ENCODE measurements around the gene CCND1. TPM values are rescaled to one million over a fixed set of nuclear protein-coding genes. Genes with fewer than 3 reads are reported as not detected.
"Not testable (repeated sequence)": the region's sequence is repeated elsewhere in the genome, so short reads cannot be mapped to it uniquely, and the experiment has no call there.

The CCND1 gene
- polyA plus RNA-seq, 1 experiment = 249 TPM

GRCh38 chr11:69685348-69685747 lies 44.4 kb downstream of the CCND1 start:
- H3K4me3 ChIP-seq (ENCODE audit: low read depth, low read length) = no peak overlapping the region
- ChIA-PET POLR2A (no interaction called here), CTCF (interaction anchor here (0.6 to 1.2 kb wide), 7 partner anchors 113 to 442 kb away, joined by 3 to 11 read pairs (median 5); no protein-coding TSS in a partner anchor)
- H3K27me3 ChIP-seq (ENCODE audit: control insufficient read depth, insufficient read depth, low read length) = peaks cover 5% of the 10 kb centered on the region
- no peak for TF ChIP-seq CTCF (IDR thresholded peaks at IDR 0.05; ENCODE audit: low read depth, low read length)
- H3K9me3 ChIP-seq (ENCODE audit: control insufficient read depth, insufficient read depth, low read length) = peaks cover 3% of the 10 kb centered on the region; the same call in 1 of the 2 replicates
- H3K27ac ChIP-seq (ENCODE audit: low read depth, low read length) = no peak overlapping the region
- no peak for DNase-seq (ENCODE audit: low read depth, low spot score)

- Histone ChIP-seq H3K4me3 (ENCODE audit: low read depth, low read length) (no peak overlapping the region), H3K27me3 (ENCODE audit: control insufficient read depth, insufficient read depth, low read length) (peaks cover 5% of the 10 kb centered on the region), H3K9me3 (ENCODE audit: control insufficient read depth, insufficient read depth, low read length) (peaks cover 3% of the 10 kb centered on the region; the same call in 1 of the 2 replicates), H3K27ac (ENCODE audit: low read depth, low read length) (no peak overlapping the region)
- no peak for TF ChIP-seq CTCF (IDR thresholded peaks at IDR 0.05; ENCODE audit: low read depth, low read length)
- ChIA-PET CTCF (interaction anchor here (0.5 to 1.2 kb wide), 7 partner anchors 156 to 514 kb away, joined by 3 to 10 read pairs (median 4); no protein-coding TSS in a partner anchor), POLR2A (no interaction called here)
- no peak for DNase-seq (ENCODE audit: low read depth, low spot score)
These were observed 45.5 kb downstream of the CCND1 start for GRCh38 chr11:69686452-69686851.

GRCh38 chr11:69686856-69687255 lies 45.9 kb downstream of the CCND1 start:
- no peak overlapping the region for H3K27ac ChIP-seq (ENCODE audit: low read depth, low read length)
- ChIA-PET CTCF (interaction anchor here (0.5 kb wide), 1 partner anchor 499 kb away, joined by 3 read pairs; no protein-coding TSS in a partner anchor), POLR2A (no interaction called here)
- DNase-seq (ENCODE audit: low read depth, low spot score) = no peak
- H3K4me3 ChIP-seq (ENCODE audit: low read depth, low read length) = no peak overlapping the region
- no peak for TF ChIP-seq CTCF (IDR thresholded peaks at IDR 0.05; ENCODE audit: low read depth, low read length)
- H3K27me3 ChIP-seq (ENCODE audit: control insufficient read depth, insufficient read depth, low read length) = peaks cover 5% of the 10 kb centered on the region
- peaks cover 3% of the 10 kb centered on the region; the same call in 1 of the 2 replicates for H3K9me3 ChIP-seq (ENCODE audit: control insufficient read depth, insufficient read depth, low read length)

- CTCF ChIA-PET = not testable (repeated sequence)
These were observed 47.2 kb downstream of the CCND1 start for GRCh38 chr11:69687969-69688771.

GRCh38 chr11:69689484-69690319 lies 48.7 kb downstream of the CCND1 start:
- CTCF ChIA-PET = no interaction called here
- DNase-seq (ENCODE audit: low read depth, low spot score) = no peak
- H3K4me3 ChIP-seq (ENCODE audit: low read depth, low read length) = no peak overlapping the region
- no peaks in the 10 kb centered on the region for H3K9me3 ChIP-seq (ENCODE audit: control insufficient read depth, insufficient read depth, low read length)
- peaks cover 24% of the 10 kb centered on the region for H3K27me3 ChIP-seq (ENCODE audit: control insufficient read depth, insufficient read depth, low read length)
- H3K27ac ChIP-seq (ENCODE audit: low read depth, low read length) = no peak overlapping the region
- POLR2A ChIA-PET = no interaction called here
- TF ChIP-seq CTCF (IDR thresholded peaks at IDR 0.05; ENCODE audit: low read depth, low read length) = no peak

More at GRCh38 chr11:69687969-69688771, 47.2 kb downstream of the CCND1 start:
- POLR2A ChIA-PET; DNase-seq (ENCODE audit: low read depth, low spot score); H3K27ac ChIP-seq (ENCODE audit: low read depth, low read length); H3K4me3 ChIP-seq (ENCODE audit: low read depth, low read length); H3K9me3 ChIP-seq (ENCODE audit: control insufficient read depth, insufficient read depth, low read length): not testable (repeated sequence)
- H3K27me3 ChIP-seq (ENCODE audit: control insufficient read depth, insufficient read depth, low read length) = peaks cover 12% of the 10 kb centered on the region
